ENCODE data around the gene UHMK1. TPM values are rescaled to one million over a fixed set of nuclear protein-coding genes. Genes with fewer than 3 reads are reported as not detected.
A peak's percentile ranks its signal among the peaks of the same experiment; 100 is the strongest.

UHMK1 gene
- total and polyA plus RNA-seq, 2 donors: 13.3 to 58.2 TPM

DNA sequence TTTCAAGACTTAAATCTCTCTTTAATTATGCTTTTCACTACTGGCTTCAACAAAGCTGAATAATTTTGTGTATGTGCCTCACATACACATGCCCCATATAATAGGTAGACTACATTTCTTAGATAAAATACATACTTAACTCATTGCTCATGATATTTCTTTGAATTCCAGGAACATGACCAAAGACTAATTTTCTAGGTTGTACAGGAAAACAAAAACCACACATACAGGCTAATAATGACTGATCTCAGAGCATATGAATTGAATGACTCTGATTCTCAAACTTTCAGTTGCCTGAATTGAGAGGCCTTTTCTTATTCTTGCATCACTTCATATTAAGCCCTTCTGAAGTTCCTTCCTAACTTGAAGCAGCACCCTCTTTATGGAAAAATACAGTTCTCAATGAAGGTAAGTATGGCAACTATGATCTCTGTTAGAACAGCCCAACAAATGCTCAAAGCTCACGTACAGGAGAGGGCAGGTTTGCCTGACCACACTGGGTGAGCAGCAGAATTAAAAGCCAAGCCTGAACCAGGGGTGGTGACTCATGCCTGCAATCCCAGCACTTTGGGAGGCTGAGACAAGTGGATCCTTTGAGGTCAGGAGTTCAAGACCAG, 41.3 kb downstream of the UHMK1 start:
- Histone ChIP-seq H3K4me3 (ENCODE audit: low read depth, low read length) (no peak overlapping the region), H3K36me3 (ENCODE audit: insufficient read depth) (no peaks in the 10 kb centered on the region), H3K4me1 (ENCODE audit: insufficient read depth) (no peaks in the 10 kb centered on the region), H3K27ac (ENCODE audit: low read depth) (no peak overlapping the region)
- WGBS: 75% methylated on average over 1 of the region's 1 CpG
- DNase-seq (ENCODE audit: extremely low spot score): no peak

DNA sequence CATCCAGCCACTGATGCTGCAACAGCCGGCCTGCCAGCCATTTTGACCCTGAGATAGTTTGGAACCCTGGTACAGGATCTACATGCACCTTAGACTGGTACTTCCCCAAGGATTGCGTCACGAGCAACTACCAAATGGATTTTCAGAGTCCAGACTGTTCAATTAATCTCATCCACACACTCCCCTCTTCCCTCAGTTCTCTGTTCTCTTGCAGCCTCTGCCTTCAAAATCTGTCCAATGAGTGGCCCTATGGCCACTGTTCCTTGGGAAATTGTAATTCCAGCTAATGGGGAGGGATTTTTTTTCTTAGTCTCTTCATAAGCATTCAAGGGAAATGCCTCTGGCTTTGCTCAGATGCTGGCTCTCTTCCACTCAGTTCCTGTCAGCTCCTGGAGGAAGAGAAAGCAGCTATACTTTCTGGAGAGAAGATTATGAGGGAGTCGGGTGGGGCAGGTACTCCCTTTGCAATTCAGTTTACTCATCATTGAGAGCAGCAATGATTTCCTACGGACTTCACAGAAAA, 44.1 kb downstream of the UHMK1 start:
- DNase-seq (ENCODE audit: extremely low spot score): no peak
- 53% methylated on average over 5 of the region's 5 CpGs for WGBS
- Histone ChIP-seq H3K4me1 (ENCODE audit: insufficient read depth) (no peaks in the 10 kb centered on the region), H3K27ac (ENCODE audit: low read depth) (no peak overlapping the region), H3K4me3 (ENCODE audit: low read depth, low read length) (no peak overlapping the region), H3K36me3 (ENCODE audit: insufficient read depth) (no peaks in the 10 kb centered on the region)

DNA sequence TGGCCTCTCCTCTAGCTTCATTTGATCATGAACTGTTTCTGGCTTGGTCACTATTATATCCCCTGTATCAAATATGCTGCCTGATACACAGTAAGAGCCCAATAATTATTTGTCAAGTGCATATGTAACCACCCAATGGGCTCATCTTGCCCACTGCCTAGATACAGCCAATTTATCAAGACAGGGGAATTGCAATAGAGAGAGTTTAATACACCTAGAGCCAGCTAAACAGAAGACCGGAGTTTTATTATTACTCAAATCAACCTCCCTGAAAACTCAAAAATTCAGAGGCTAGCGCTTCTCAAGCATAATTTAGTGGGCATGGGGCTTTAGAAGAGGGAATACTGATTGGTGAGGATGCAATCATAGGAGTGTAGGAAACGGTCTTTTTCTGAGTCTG, 45.6 kb downstream of the UHMK1 start:
- WGBS: 83% methylated on average over 3 of the region's 3 CpGs
- Histone ChIP-seq H3K27ac (ENCODE audit: low read depth) (no peak overlapping the region), H3K36me3 (ENCODE audit: insufficient read depth) (no peaks in the 10 kb centered on the region), H3K4me1 (ENCODE audit: insufficient read depth) (no peaks in the 10 kb centered on the region), H3K4me3 (ENCODE audit: low read depth, low read length) (no peak overlapping the region)
- DNase-seq (ENCODE audit: extremely low spot score): no peak

DNA sequence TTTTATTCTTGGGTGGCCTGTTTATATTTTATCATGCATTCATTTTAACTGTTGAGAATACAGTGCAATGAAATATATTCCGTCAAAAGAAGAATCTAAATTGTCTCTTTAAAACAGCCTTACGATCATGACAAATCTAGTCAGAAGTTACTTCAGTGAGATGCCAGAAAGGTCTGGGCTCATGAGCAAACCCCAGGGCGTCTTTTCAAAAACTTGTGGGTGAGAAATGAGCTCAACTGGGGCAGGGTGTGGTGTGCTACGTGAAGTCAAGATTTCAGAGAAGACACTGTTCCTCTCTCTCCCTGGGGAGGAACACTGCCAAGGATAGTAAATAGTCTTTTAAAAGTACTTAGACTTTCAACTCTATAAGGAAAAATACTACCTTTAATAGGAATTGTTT, 50.6 kb downstream of the UHMK1 start:
- DNase-seq (ENCODE audit: extremely low spot score): no peak
- WGBS: 54% methylated on average over 4 of the region's 4 CpGs

DNA sequence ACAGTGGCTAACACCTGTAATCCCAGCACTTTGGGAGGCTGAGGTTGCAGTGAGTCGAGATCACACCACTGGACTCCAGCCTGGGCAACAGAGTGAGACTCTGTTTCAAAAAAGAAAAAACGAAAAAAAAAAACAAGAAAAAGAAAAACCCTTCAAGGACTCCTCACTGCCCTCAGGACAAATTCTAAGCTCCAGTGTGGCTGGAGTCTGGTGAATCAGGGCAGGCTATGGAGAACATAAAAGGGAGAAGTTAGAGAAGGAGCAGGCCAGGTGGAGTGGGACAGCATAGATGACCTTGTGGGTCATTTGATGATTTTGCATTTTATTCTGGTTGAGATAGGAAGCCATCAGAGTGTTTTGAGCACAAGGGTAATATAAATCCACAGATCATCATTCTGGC, 51.4 kb downstream of the UHMK1 start:
- Histone ChIP-seq H3K27ac (ENCODE audit: low read depth) (no peak overlapping the region), H3K4me1 (ENCODE audit: insufficient read depth) (no peaks in the 10 kb centered on the region), H3K36me3 (ENCODE audit: insufficient read depth) (no peaks in the 10 kb centered on the region), H3K4me3 (ENCODE audit: low read depth, low read length) (no peak overlapping the region)
- DNase-seq (ENCODE audit: extremely low spot score): no peak
- 85% methylated on average over 2 of the region's 2 CpGs for WGBS

More for the DNA sequence above, 50.6 kb downstream of the UHMK1 start:
- Histone ChIP-seq H3K27ac (ENCODE audit: low read depth) (no peak overlapping the region), H3K36me3 (ENCODE audit: insufficient read depth) (no peaks in the 10 kb centered on the region), H3K4me1 (ENCODE audit: insufficient read depth) (no peaks in the 10 kb centered on the region), H3K4me3 (ENCODE audit: low read depth, low read length) (no peak overlapping the region)

DNA sequence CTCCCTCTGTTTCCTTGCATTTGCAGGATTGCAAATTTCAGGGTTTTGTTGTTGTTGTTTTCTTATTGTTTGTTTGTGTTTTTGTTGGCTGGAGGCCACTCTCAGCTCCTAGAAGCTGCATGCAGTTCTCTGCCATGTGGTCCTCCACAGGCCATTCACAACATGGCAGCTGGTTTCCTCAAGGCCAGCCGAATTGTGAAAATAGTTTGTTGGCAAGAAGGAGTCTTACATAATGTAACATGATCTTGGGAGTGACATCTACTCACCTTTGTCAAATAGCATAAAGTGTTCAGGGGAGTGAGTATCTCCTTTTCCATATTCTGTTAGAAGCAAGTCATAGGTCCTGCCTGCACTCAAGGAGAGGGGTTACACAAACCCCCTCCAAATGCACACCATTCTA, 53.3 kb downstream of the UHMK1 start:
- Histone ChIP-seq H3K36me3 (ENCODE audit: insufficient read depth) (no peaks in the 10 kb centered on the region), H3K27ac (ENCODE audit: low read depth) (no peak overlapping the region)
- 85% methylated on average over 1 of the region's 1 CpG for WGBS

DNA sequence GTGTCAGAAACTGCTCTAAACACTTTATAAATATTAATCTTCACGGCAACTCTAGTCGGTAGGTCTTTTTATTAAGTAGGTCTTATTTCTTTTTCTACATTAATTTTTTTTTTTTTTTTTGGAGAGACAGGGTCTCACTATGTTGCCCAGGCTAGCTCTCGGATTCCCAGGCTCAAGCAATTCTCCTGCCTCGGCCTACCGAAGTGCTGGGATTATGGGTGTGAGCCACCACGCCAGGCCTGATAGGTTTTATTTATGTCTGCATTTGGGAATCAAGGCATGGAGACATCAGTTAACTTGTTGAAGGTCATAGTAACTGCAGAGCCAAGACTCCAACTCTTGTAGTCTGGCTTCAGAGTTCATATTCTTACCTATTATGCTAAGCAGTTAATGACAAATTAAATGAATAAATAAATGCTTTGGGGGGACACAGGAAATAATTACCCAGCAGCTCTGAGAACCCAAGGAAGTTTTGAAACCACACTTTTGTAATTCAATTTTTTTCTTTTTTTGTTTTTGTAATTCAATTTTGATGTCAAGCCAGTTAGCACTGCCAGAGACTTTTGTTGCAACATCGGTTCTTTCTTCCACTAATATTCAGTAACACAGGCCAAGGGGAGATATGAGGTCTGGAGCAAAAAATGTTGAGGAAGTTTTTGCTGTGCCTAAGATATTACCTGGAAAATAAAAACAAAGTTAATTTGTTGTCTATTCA, 54.5 kb downstream of the UHMK1 start:
- Histone ChIP-seq H3K4me1 (ENCODE audit: insufficient read depth) (no peaks in the 10 kb centered on the region), H3K27ac (ENCODE audit: low read depth) (no peak overlapping the region), H3K4me3 (ENCODE audit: low read depth, low read length) (no peak overlapping the region), H3K36me3 (ENCODE audit: insufficient read depth) (no peaks in the 10 kb centered on the region)
- DNase-seq (ENCODE audit: extremely low spot score): no peak
- 67% methylated on average over 7 of the region's 7 CpGs for WGBS

More for the DNA sequence above, 53.3 kb downstream of the UHMK1 start:
- H3K4me3 ChIP-seq (ENCODE audit: low read depth, low read length): no peak overlapping the region
- no peaks in the 10 kb centered on the region for H3K4me1 ChIP-seq (ENCODE audit: insufficient read depth)
- no peak for DNase-seq (ENCODE audit: extremely low spot score)

DNA sequence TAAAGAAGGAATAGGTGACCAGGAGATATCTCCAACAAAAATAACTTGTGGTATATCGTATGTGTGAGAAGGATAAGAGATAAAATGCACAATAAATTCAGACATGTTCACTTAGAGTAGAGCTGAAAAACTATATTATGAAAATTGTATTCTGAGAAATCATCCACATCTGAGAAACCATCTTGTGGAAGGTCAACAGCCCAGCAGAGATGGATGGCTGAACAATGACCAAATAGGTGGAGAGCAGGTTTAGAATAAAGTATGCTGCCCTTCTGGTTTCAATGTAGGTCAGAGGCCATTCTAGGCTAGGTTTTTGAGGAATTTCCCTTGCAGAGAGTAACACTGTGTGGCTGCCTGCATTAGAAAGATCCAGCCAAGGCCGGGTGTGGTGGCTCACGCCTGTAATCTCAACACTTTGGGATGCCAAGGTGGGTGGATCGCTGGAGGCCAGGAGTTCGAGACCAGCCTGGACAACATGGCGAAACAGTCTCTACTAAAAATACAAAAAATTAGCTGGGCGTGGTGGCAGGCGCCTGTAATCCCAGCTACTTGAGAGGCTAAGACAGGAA, 55.1 kb downstream of the UHMK1 start:
- WGBS: 91% methylated on average over 8 of the region's 8 CpGs
- no peak overlapping the region for H3K27ac ChIP-seq (ENCODE audit: low read depth)
- DNase-seq (ENCODE audit: extremely low spot score): no peak
- no peaks in the 10 kb centered on the region for H3K4me1 ChIP-seq (ENCODE audit: insufficient read depth)
- H3K36me3 ChIP-seq (ENCODE audit: insufficient read depth): no peaks in the 10 kb centered on the region
- H3K4me3 ChIP-seq (ENCODE audit: low read depth, low read length): no peak overlapping the region

DNA sequence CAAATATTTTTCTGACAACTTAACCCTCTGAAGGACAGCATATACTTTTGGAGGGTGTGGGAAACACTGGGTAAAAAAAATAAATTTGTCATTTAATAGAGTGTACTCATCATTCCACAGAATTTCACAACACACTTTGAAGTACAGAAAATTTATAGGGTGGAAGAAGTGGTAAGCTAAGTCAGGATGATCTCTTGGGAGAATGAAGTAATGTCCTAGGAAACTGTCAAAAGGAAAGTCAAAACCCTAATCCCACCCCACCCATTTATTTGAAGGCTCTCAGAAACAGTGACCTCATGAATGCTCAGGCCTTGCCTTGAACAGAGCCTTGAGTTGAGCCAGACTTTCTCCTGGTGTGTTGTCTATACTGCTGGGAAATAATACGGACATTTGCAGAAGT, 56.6 kb downstream of the UHMK1 start:
- 91% methylated on average over 1 of the region's 1 CpG for WGBS
- Histone ChIP-seq H3K27ac (ENCODE audit: low read depth) (no peak overlapping the region), H3K36me3 (ENCODE audit: insufficient read depth) (no peaks in the 10 kb centered on the region), H3K4me3 (ENCODE audit: low read depth, low read length) (no peak overlapping the region), H3K4me1 (ENCODE audit: insufficient read depth) (no peaks in the 10 kb centered on the region)
- DNase-seq (ENCODE audit: extremely low spot score): no peak

DNA sequence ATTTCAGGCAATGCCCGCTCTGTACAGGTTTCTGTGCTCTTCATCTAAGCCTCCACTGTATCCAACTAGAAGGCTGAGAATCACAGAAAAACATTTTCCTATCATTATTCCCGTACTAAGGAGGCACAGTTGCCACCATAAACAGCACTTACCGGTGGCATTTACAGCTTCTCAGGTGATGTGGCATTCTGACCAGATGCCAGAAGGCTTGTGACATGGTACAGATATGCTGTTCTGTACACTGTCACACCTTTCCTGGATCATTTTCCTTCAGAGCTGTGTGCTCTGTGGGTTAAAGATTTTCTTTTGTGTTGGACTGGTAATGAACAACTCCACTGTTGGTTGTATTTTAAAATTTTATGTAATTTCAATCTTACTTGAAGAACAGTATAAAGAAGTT, 59.9 kb downstream of the UHMK1 start:
- WGBS: 71% methylated on average over 3 of the region's 3 CpGs
- H3K4me1 ChIP-seq (ENCODE audit: insufficient read depth): no peaks in the 10 kb centered on the region
- no peak for DNase-seq (ENCODE audit: extremely low spot score)
- no peak overlapping the region for H3K4me3 ChIP-seq (ENCODE audit: low read depth, low read length)
- no peak overlapping the region for H3K27ac ChIP-seq (ENCODE audit: low read depth)
- H3K36me3 ChIP-seq (ENCODE audit: insufficient read depth): no peaks in the 10 kb centered on the region

DNA sequence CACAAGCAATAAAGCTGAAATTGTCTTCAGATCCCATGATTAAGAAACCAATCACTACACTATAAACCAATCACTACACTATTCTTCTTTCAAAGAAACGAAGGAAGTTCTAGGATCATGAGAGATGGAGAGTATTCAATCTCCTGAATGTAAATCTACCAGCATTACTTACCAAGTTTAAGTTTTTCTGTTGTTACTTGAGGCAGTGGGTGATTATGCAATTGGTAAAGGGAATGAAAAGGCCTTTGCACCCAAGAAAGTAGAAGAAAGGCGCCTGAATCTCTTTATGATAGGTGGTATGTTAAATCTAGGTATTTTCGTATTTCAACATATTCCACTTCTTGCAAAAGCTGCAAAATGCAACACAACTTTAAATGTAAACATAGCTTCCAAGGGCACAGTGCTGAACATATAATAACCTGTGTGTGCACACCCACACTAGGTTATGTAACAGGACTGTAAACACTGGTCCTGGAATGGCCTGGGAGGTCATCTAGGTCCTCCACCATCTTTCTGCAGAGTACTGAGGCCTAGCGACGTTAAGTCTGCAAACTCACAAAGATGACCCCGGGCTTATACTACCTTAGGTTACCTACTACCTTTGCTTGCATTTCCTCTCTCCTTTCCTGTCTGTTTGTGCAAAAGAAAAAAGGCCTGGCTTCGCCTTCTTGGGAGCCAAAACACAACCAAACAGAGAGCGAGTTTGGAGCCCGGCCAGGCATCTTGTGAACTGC, 62.9 kb downstream of the UHMK1 start:
- WGBS: 42% methylated on average over 9 of the region's 9 CpGs
- Histone ChIP-seq H3K4me3 (ENCODE audit: low read depth, low read length) (peak overlapping the region; percentile 75), H3K27ac (ENCODE audit: low read depth) (peak overlapping the region; percentile 96), H3K36me3 (ENCODE audit: insufficient read depth) (no peaks in the 10 kb centered on the region), H3K4me1 (ENCODE audit: insufficient read depth) (no peaks in the 10 kb centered on the region)
- DNase-seq (ENCODE audit: extremely low spot score): no peak

DNA sequence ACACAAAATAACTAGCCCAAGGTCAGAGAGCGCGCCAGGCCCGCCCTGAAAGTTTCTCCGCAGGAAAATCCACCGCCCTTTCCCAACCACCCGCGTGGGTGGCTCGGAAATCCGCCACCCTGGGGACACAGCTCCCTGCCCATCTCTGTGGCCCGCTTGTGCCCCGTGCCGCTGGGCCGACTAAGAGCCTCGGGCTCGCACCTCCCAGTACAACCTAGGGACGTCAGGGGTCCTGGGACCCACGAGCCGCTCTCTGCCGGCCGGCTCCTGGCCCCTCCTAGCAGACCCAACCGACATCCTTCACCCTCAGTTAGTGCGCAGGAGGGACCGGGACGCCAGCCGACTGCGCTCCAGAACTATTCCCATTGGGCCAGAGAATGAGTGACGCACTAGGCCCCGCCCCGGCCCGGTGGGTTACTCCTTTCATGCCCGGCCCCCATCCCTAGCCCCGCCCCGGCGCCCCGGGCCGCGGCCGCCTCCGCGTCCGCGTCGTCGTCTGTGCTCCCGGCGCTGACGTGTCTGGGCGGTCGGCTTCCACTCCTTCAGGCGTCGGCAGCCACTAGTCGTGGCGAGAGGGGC, 63.5 kb downstream of the UHMK1 start:
- Histone ChIP-seq H3K27ac (ENCODE audit: low read depth) (peak overlapping the region; percentile 96), H3K4me3 (ENCODE audit: low read depth, low read length) (peak overlapping the region; percentile 75), H3K4me1 (ENCODE audit: insufficient read depth) (no peaks in the 10 kb centered on the region), H3K36me3 (ENCODE audit: insufficient read depth) (no peaks in the 10 kb centered on the region)
- WGBS: under 1% methylated on average over 53 of the region's 53 CpGs
- peak; percentile 90 for DNase-seq (ENCODE audit: extremely low spot score)
